Measurements from ENCODE around the gene BRD4. TPM values are rescaled to one million over a fixed set of nuclear protein-coding genes. Genes with fewer than 3 reads are reported as not detected.

The BRD4 gene
- total RNA-seq, 2 experiments from 2014 or later, result 94.3 to 99.6 TPM

- H3K27ac Mint-ChIP-seq, result no peak overlapping the region
- H3K27me3 Mint-ChIP-seq, result peaks cover 5% of the 10 kb centered on the region
- TF ChIP-seq CTCF (IDR thresholded peaks at IDR 0.05), result no peak
- no peak overlapping the region for H3K4me3 Mint-ChIP-seq
- H3K36me3 Mint-ChIP-seq (ENCODE audit: low read depth), result peaks cover 32% of the 10 kb centered on the region
- no peak for DNase-seq
- H3K4me1 Mint-ChIP-seq (ENCODE audit: low read depth), result peaks cover 2% of the 10 kb centered on the region
- intact Hi-C loops (cut with micrococcal nuclease), result no loop called here
- no peaks in the 10 kb centered on the region for H3K9me3 Mint-ChIP-seq
- ATAC-seq, result no peak
- ChIA-PET POLR2A (interaction anchor here (0.6 kb wide), 1 partner anchor 14 kb away, joined by 3 read pairs; no protein-coding TSS in a partner anchor), CTCF (no interaction called here)
These were observed 94.3 kb downstream of the BRD4 start for GRCh38 chr19:15237759-15238638.

- H3K4me3 Mint-ChIP-seq, result no peak overlapping the region
- no peak for TF ChIP-seq CTCF (IDR thresholded peaks at IDR 0.05)
- ATAC-seq (no peak), DNase-seq (no peak)
- no peaks in the 10 kb centered on the region for H3K9me3 Mint-ChIP-seq
- CTCF ChIA-PET, result interaction anchor here (1.5 kb wide), 1 partner anchor 59 kb away, joined by 5 read pairs; no protein-coding TSS in a partner anchor
- no peak overlapping the region for H3K27ac Mint-ChIP-seq
- POLR2A ChIA-PET, result no interaction called here
- intact Hi-C loops (cut with micrococcal nuclease), result no loop called here
- H3K4me1 Mint-ChIP-seq (ENCODE audit: low read depth), result peaks cover 9% of the 10 kb centered on the region
- H3K27me3 Mint-ChIP-seq, result peaks cover 12% of the 10 kb centered on the region
- H3K36me3 Mint-ChIP-seq (ENCODE audit: low read depth), result peaks cover 28% of the 10 kb centered on the region
These were observed 95.5 kb downstream of the BRD4 start for GRCh38 chr19:15236886-15237285.

GRCh38 chr19:15235781-15236180 lies 96.6 kb downstream of the BRD4 start:
- TF ChIP-seq CTCF (IDR thresholded peaks at IDR 0.05), result no peak
- DNase-seq (no peak), ATAC-seq (no peak)
- ChIA-PET POLR2A (interaction anchor here (0.7 to 1.4 kb wide), 2 partner anchors 12 to 125 kb away, joined by 3 read pairs; no protein-coding TSS in a partner anchor), CTCF (interaction anchor here (1.5 kb wide), 1 partner anchor 58 kb away, joined by 5 read pairs; no protein-coding TSS in a partner anchor)
- H3K4me3 Mint-ChIP-seq, result no peak overlapping the region
- H3K9me3 Mint-ChIP-seq, result no peaks in the 10 kb centered on the region
- no peak overlapping the region for H3K27ac Mint-ChIP-seq
- peaks cover 20% of the 10 kb centered on the region for H3K27me3 Mint-ChIP-seq
- intact Hi-C loops (cut with micrococcal nuclease), result no loop called here
- peaks cover 9% of the 10 kb centered on the region for H3K4me1 Mint-ChIP-seq (ENCODE audit: low read depth)
- peaks cover 28% of the 10 kb centered on the region for H3K36me3 Mint-ChIP-seq (ENCODE audit: low read depth)

GRCh38 chr19:15234431-15235130 lies 97.8 kb downstream of the BRD4 start:
- peaks cover 9% of the 10 kb centered on the region for H3K4me1 Mint-ChIP-seq (ENCODE audit: low read depth)
- TF ChIP-seq CTCF (IDR thresholded peaks at IDR 0.05), result no peak
- H3K27ac Mint-ChIP-seq, result no peak overlapping the region
- no peak for DNase-seq
- H3K9me3 Mint-ChIP-seq, result no peaks in the 10 kb centered on the region
- ATAC-seq, result no peak
- ChIA-PET CTCF (interaction anchor here (1.3 kb wide), 1 partner anchor 17 kb away, joined by 3 read pairs; no protein-coding TSS in a partner anchor), POLR2A (interaction anchor here (0.7 to 1.4 kb wide), 4 partner anchors 11 to 25 kb away, joined by 3 to 4 read pairs (median 3); no protein-coding TSS in a partner anchor)
- peaks cover 22% of the 10 kb centered on the region for H3K36me3 Mint-ChIP-seq (ENCODE audit: low read depth)
- no peak overlapping the region for H3K4me3 Mint-ChIP-seq
- peaks cover 22% of the 10 kb centered on the region for H3K27me3 Mint-ChIP-seq
- intact Hi-C loops (cut with micrococcal nuclease), result no loop called here
